ENCODE measurements around the gene HEATR9. TPM values are rescaled to one million over a fixed set of nuclear protein-coding genes. Genes with fewer than 3 reads are reported as not detected.

HEATR9 gene
- total RNA-seq, 1 experiment from 2014 or later, result not detected

DNA sequence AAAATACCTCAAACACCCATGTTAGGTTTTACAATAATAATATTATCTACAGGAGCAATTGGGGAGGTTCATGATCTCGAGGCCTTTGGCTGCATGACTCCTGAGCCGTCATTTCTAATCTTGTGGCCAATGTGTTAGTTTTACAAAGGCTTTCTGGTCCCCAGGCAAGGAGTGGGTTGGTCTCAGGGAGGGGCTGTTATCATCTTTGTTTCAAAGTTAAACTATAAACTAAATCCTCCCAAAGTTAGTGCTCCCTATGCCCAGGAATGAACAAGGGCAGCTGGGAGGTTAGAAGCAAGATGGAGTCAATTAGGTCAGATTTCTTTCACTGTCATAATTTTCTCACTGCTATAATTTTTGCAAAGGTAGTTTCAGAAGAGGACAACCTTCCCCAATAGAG is 20.6 kb upstream of the HEATR9 start:
- Mint-ChIP-seq H3K9me3 (ENCODE audit: unreplicated experiment) (no peaks in the 10 kb centered on the region), H3K27ac (ENCODE audit: unreplicated experiment) (no peak overlapping the region), H3K4me3 (ENCODE audit: unreplicated experiment) (no peak overlapping the region), H3K27me3 (ENCODE audit: insufficient read depth, unreplicated experiment) (no peaks in the 10 kb centered on the region), H3K36me3 (ENCODE audit: insufficient read depth, unreplicated experiment) (no peaks in the 10 kb centered on the region), H3K4me1 (ENCODE audit: low read depth, unreplicated experiment) (no peaks in the 10 kb centered on the region)
- H3K36me3 ChIP-seq (ENCODE audit: control insufficient read depth, insufficient read depth, low read length), result no peaks in the 10 kb centered on the region
- no peaks in the 10 kb centered on the region for H3K9me3 ChIP-seq
- no peak for TF ChIP-seq CTCF (IDR thresholded peaks at IDR 0.05; ENCODE audit: insufficient read depth in 1 of 2, low read depth in 1 of 2, low read length in 1 of 2, severe bottlenecking in 1 of 2, unreplicated experiment in 1 of 2)
- H3K27me3 ChIP-seq (replicated peaks; ENCODE audit: control insufficient read depth, insufficient read depth, low read length), result no peaks in the 10 kb centered on the region
- no peak overlapping the region for H3K4me3 ChIP-seq (ENCODE audit: low read depth, low read length)
- ChIA-PET CTCF (no interaction called here), POLR2A (no interaction called here)
- intact Hi-C loops (cut with micrococcal nuclease; ENCODE audit: unreplicated experiment), result no loop called here
- DNase-seq, result no peak
- H3K4me1 ChIP-seq, result no peaks in the 10 kb centered on the region
- BruUV-seq (replicated peaks), result no TSS peak

- POLR2A ChIA-PET, result no interaction called here
- CTCF ChIA-PET, result interaction anchor here (0.6 kb wide), 1 partner anchor 1086 kb away, joined by 3 read pairs; no protein-coding TSS in a partner anchor
- no peak within 1 kb of the TSS for H3K4me3 Mint-ChIP-seq (ENCODE audit: unreplicated experiment)
- DNase-seq, result no peak
- H3K9me3 ChIP-seq, result no peaks in the 10 kb centered on the region
- H3K27me3 Mint-ChIP-seq (ENCODE audit: insufficient read depth, unreplicated experiment), result no peaks in the 10 kb centered on the region
- no peaks in the 10 kb centered on the region for H3K36me3 ChIP-seq (ENCODE audit: control insufficient read depth, insufficient read depth, low read length)
- H3K4me1 Mint-ChIP-seq (ENCODE audit: low read depth, unreplicated experiment), result no peaks in the 10 kb centered on the region
- H3K36me3 Mint-ChIP-seq (ENCODE audit: insufficient read depth, unreplicated experiment), result no peaks in the 10 kb centered on the region
- intact Hi-C loops (cut with micrococcal nuclease; ENCODE audit: unreplicated experiment), result no loop called here
- no peak within 1 kb of the TSS for H3K27ac Mint-ChIP-seq (ENCODE audit: unreplicated experiment)
- no peak for TF ChIP-seq CTCF (IDR thresholded peaks at IDR 0.05; ENCODE audit: insufficient read depth in 1 of 2, low read depth in 1 of 2, low read length in 1 of 2, severe bottlenecking in 1 of 2, unreplicated experiment in 1 of 2)
- H3K4me1 ChIP-seq, result no peaks in the 10 kb centered on the region
- no peaks in the 10 kb centered on the region for H3K9me3 Mint-ChIP-seq (ENCODE audit: unreplicated experiment)
- H3K4me3 ChIP-seq (ENCODE audit: low read depth, low read length), result no peak within 1 kb of the TSS
- BruUV-seq (replicated peaks), result no TSS peak
- no peaks in the 10 kb centered on the region for H3K27me3 ChIP-seq (replicated peaks; ENCODE audit: control insufficient read depth, insufficient read depth, low read length)
Measured at GRCh38 chr17:35879773-35880654, 11.3 kb upstream of the HEATR9 start, which contains the start of gene CCL5. TSS of gene CCL5 (minus strand) at chr17:35880360.

DNA sequence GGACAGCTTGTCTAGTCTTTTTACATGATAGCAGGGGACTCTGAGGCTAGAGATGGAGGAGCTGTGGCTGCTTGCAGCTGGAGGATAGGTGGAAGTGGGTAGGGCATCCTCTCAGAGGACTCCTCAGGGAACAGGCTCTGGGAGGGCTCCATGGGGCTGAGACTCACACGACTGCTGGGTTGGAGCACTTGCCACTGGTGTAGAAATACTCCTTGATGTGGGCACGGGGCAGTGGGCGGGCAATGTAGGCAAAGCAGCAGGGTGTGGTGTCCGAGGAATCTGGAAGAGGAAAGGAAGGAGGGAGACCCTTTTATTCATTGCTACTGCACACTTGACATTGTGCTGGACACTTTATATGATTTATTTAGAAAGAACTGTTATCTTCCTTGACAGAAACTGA is 9.7 kb upstream of the HEATR9 start:
- Histone ChIP-seq H3K9me3 (no peaks in the 10 kb centered on the region), H3K4me3 (ENCODE audit: low read depth, low read length) (no peak overlapping the region), H3K36me3 (ENCODE audit: control insufficient read depth, insufficient read depth, low read length) (no peaks in the 10 kb centered on the region), H3K4me1 (peaks cover 4% of the 10 kb centered on the region; the same call in 1 of the 2 replicates), H3K27me3 (replicated peaks; ENCODE audit: control insufficient read depth, insufficient read depth, low read length) (no peaks in the 10 kb centered on the region)
- ChIA-PET POLR2A (no interaction called here), CTCF (no interaction called here)
- no peak for DNase-seq
- no peak for TF ChIP-seq CTCF (IDR thresholded peaks at IDR 0.05; ENCODE audit: insufficient read depth in 1 of 2, low read depth in 1 of 2, low read length in 1 of 2, severe bottlenecking in 1 of 2, unreplicated experiment in 1 of 2)
- no peak overlapping the region for H3K27ac Mint-ChIP-seq (ENCODE audit: unreplicated experiment)
- H3K4me1 Mint-ChIP-seq (ENCODE audit: low read depth, unreplicated experiment), result no peaks in the 10 kb centered on the region
- no peak overlapping the region for H3K4me3 Mint-ChIP-seq (ENCODE audit: unreplicated experiment)
- intact Hi-C loops (cut with micrococcal nuclease; ENCODE audit: unreplicated experiment), result no loop called here
- no peaks in the 10 kb centered on the region for H3K9me3 Mint-ChIP-seq (ENCODE audit: unreplicated experiment)
- no peaks in the 10 kb centered on the region for H3K36me3 Mint-ChIP-seq (ENCODE audit: insufficient read depth, unreplicated experiment)
- no TSS peak for BruUV-seq (replicated peaks)
- H3K27me3 Mint-ChIP-seq (ENCODE audit: insufficient read depth, unreplicated experiment), result no peaks in the 10 kb centered on the region

Data from Caco-2 (cell line).